Loucy (cell line): ENCODE results near the gene SEMA3D.

Experiments
- CTCF ChIP-seq: fragments of 200-600 bp; sonication (generic); conservative IDR thresholded peaks from 2 replicates; pipeline ENCODE4 v1.5.1; 2014; ENCODE audit warnings: mild to moderate bottlenecking, antibody characterized with exemption, low read length
- EZH2phosphoT487 ChIP-seq: fragments of 200-600 bp; IDR thresholded peaks from 2 replicates; pipeline ENCODE4 v1.6.1; 2018; ENCODE audit warnings: antibody characterized with exemption, mild to moderate bottlenecking, moderate library complexity, borderline replicate concordance

GRCh38 chr7:85234730-85235129 is 47.9 kb upstream of the SEMA3D start:
- TF ChIP-seq CTCF = no peak
- no peak for TF ChIP-seq EZH2phosphoT487
